OCI-LY7 (cell line): ENCODE measurements around the gene SMNDC1. TPM values are rescaled to one million over a fixed set of nuclear protein-coding genes. Genes with fewer than 3 reads are reported as not detected.
"Not testable (repeated sequence)": the region's sequence is repeated elsewhere in the genome, so short reads cannot be mapped to it uniquely, and the experiment has no call there.

Experiments
- BruUV-seq: library from RNA; stranded (reverse); fragments of 400-500 nt; replicated peaks from 2 replicates; lab custom pipeline; 2021; lab: Mats Ljungman, UMichigan
- CTCF ChIA-PET: fragments of 300-600 bp; sonication (Branson Sonifier 250); formaldehyde crosslinking; loops from one replicate; lab custom pipeline; 2022; ENCODE audit warnings: antibody characterized with exemption; ENCODE audit not compliant: unreplicated experiment; lab: Charles Lee
- POLR2A ChIA-PET: fragments of 300-600 bp; sonication (Branson Sonifier 250); formaldehyde crosslinking; loops from one replicate; lab custom pipeline; 2022; ENCODE audit warnings: antibody characterized with exemption; lab: Charles Lee
- DNase-seq: peaks from one replicate; pipeline ENCODE4 v3.0.0-alpha.2; 2015; ENCODE audit warnings: low spot score
- H2AFZ ChIP-seq: fragments of 200-600 bp; sonication (generic), shearing (Covaris generic); 2 replicates; pipeline ENCODE4 v1.6.1; 2014; ENCODE audit warnings: mild to moderate bottlenecking, antibody characterized with exemption, low read length, moderate library complexity
- H3K27ac ChIP-seq: fragments of 200-600 bp; sonication (generic); 2 replicates; pipeline ENCODE4 v1.5.1; 2014; ENCODE audit warnings: mixed run types, low read depth, mild to moderate bottlenecking, moderate library complexity, low read length, inconsistent platforms; ENCODE audit not compliant: poor library complexity, severe bottlenecking
- H3K36me3 ChIP-seq: fragments of 200-600 bp; sonication (generic); 2 replicates; pipeline ENCODE4 v1.6.1; 2014; ENCODE audit warnings: mild to moderate bottlenecking, antibody characterized with exemption, low read length, moderate library complexity, mixed read lengths; ENCODE audit not compliant: insufficient read depth
- H3K4me1 ChIP-seq: fragments of 200-600 bp; sonication (generic); 2 replicates; pipeline ENCODE4 v1.5.1; 2014; ENCODE audit warnings: mild to moderate bottlenecking, low read length; ENCODE audit not compliant: insufficient read depth, poor library complexity, severe bottlenecking
- H3K4me2 ChIP-seq: fragments of 200-600 bp; sonication (generic); 2 replicates; pipeline ENCODE4 v1.6.1; 2014; ENCODE audit warnings: mild to moderate bottlenecking, low read length
- H3K4me3 ChIP-seq: fragments of 200-600 bp; sonication (generic); 2 replicates; pipeline ENCODE4 v1.5.1; 2014; ENCODE audit warnings: mild to moderate bottlenecking, low read depth, low read length; ENCODE audit not compliant: poor library complexity, severe bottlenecking
- H3K79me2 ChIP-seq: fragments of 200-600 bp; sonication (generic); 2 replicates; pipeline ENCODE4 v1.6.1; 2016; ENCODE audit warnings: low read depth, mild to moderate bottlenecking, low read length, moderate library complexity, mixed read lengths; ENCODE audit not compliant: insufficient read depth
- H3K9me2 ChIP-seq: fragments of 200-600 bp; sonication (generic); 2 replicates; pipeline ENCODE4 v1.6.1; 2016; ENCODE audit warnings: mild to moderate bottlenecking, low read length, mixed read lengths; ENCODE audit not compliant: insufficient read depth
- H3K9me3 ChIP-seq: fragments of 200-600 bp; sonication (generic); 2 replicates; pipeline ENCODE4 v1.6.1; 2014; ENCODE audit warnings: mild to moderate bottlenecking, mixed run types, low read length, mixed read lengths
- H4K20me1 ChIP-seq: fragments of 200-600 bp; sonication (generic); 2 replicates; pipeline ENCODE4 v1.6.1; 2014; ENCODE audit warnings: mild to moderate bottlenecking, antibody characterized with exemption, low read length, moderate library complexity, mixed read lengths; ENCODE audit not compliant: insufficient read depth
- CTCF ChIP-seq: fragments of 200-600 bp; sonication (generic); conservative IDR thresholded peaks from 2 replicates; pipeline ENCODE4 v1.5.1; 2014; ENCODE audit warnings: mild to moderate bottlenecking, antibody characterized with exemption, low read length, moderate library complexity, mixed read lengths
- EZH2phosphoT487 ChIP-seq: fragments of 200-600 bp; sonication (generic); IDR thresholded peaks from 2 replicates; pipeline ENCODE4 v1.6.1; 2018; ENCODE audit warnings: low read depth, borderline replicate concordance, mild to moderate bottlenecking, mixed run types, antibody characterized with exemption, low read length, moderate library complexity, mixed read lengths
- intact Hi-C: fragments of 100-400 bp; cut with micrococcal nuclease; formaldehyde crosslinking; loops from one replicate; pipeline ENCODE4 v1.10.0; 2022; ENCODE audit not compliant: unreplicated experiment
- total RNA-seq, 2 experiments: library from RNA; depleted of rRNA in 1 of 2; stranded (reverse); fragments of >200 nt in 1 of 2; shearing (Covaris generic) in 1 of 2; gene quantifications; 2 replicates each; pipeline ENCODE4 v1.2.3, GENCODE V29; 2014 to 2022

SMNDC1 gene
- total RNA-seq, 2 experiments from 2014 or later = 10.0 to 52.4 TPM

- intact Hi-C loops = no loop called here
- no peak for DNase-seq
- CTCF ChIA-PET = no interaction called here
- Histone ChIP-seq H2AFZ (no peak overlapping the region), H3K4me3 (no peak overlapping the region), H3K79me2 (no peaks in the 10 kb centered on the region), H3K36me3 (no peaks in the 10 kb centered on the region), H4K20me1 (no peaks in the 10 kb centered on the region), H3K9me2 (no peaks in the 10 kb centered on the region), H3K9me3 (no peaks in the 10 kb centered on the region), H3K27ac (no peak overlapping the region), H3K4me1 (no peaks in the 10 kb centered on the region), H3K4me2 (no peak overlapping the region)
- POLR2A ChIA-PET = interaction anchor here (0.6 to 1.7 kb wide), 7 partner anchors 9 to 454 kb away, joined by 3 to 4 read pairs (median 3); partner anchors contain the start of gene MXI1
- no TSS peak for BruUV-seq
- TF ChIP-seq EZH2phosphoT487 (no peak), CTCF (no peak)
Observed at GRCh38 chr10:110254467-110254866, 50.3 kb downstream of the SMNDC1 start.

GRCh38 chr10:110252151-110252550, 52.6 kb downstream of the SMNDC1 start:
- no TSS peak for BruUV-seq
- ChIA-PET POLR2A (interaction anchor here (1.2 kb wide), 1 partner anchor 9 kb away, joined by 6 read pairs; no protein-coding TSS in a partner anchor), CTCF (no interaction called here)
- intact Hi-C loops = no loop called here
- H3K36me3 ChIP-seq = no peaks in the 10 kb centered on the region
- no peak overlapping the region for H3K27ac ChIP-seq
- no peaks in the 10 kb centered on the region for H3K79me2 ChIP-seq
- no peak overlapping the region for H2AFZ ChIP-seq
- H4K20me1 ChIP-seq = no peaks in the 10 kb centered on the region
- no peak overlapping the region for H3K4me2 ChIP-seq
- no peaks in the 10 kb centered on the region for H3K9me2 ChIP-seq
- no peak for DNase-seq
- H3K9me3 ChIP-seq = no peaks in the 10 kb centered on the region
- no peak for TF ChIP-seq CTCF
- no peak for TF ChIP-seq EZH2phosphoT487
- no peak overlapping the region for H3K4me3 ChIP-seq
- H3K4me1 ChIP-seq = no peaks in the 10 kb centered on the region

- H3K4me2 ChIP-seq, BruUV-seq, H3K79me2 ChIP-seq, H2AFZ ChIP-seq, DNase-seq, CTCF ChIA-PET, H3K9me3 ChIP-seq, H3K36me3 ChIP-seq, H3K4me1 ChIP-seq, H3K27ac ChIP-seq, H3K9me2 ChIP-seq, H3K4me3 ChIP-seq, H4K20me1 ChIP-seq, intact Hi-C loops: not testable (repeated sequence)
- POLR2A ChIA-PET = interaction anchor here (0.6 to 1.2 kb wide), 4 partner anchors 9 to 547 kb away, joined by 3 to 6 read pairs (median 3); no protein-coding TSS in a partner anchor
Observed at GRCh38 chr10:110251392-110251791, 53.3 kb downstream of the SMNDC1 start.

GRCh38 chr10:110249489-110249888, 55.2 kb downstream of the SMNDC1 start:
- CTCF ChIA-PET, H3K9me3 ChIP-seq, H2AFZ ChIP-seq, H3K79me2 ChIP-seq, intact Hi-C loops, H3K27ac ChIP-seq, H3K9me2 ChIP-seq, H3K4me3 ChIP-seq, H3K4me1 ChIP-seq, H3K4me2 ChIP-seq, H4K20me1 ChIP-seq, BruUV-seq, DNase-seq, H3K36me3 ChIP-seq: not testable (repeated sequence)
- POLR2A ChIA-PET = interaction anchor here (0.7 to 1.4 kb wide), 3 partner anchors 10 to 20 kb away, joined by 3 to 5 read pairs (median 3); no protein-coding TSS in a partner anchor

GRCh38 chr10:110247833-110248232, 56.9 kb downstream of the SMNDC1 start:
- H3K4me1 ChIP-seq, DNase-seq, H3K9me3 ChIP-seq, H4K20me1 ChIP-seq, H3K9me2 ChIP-seq, H3K36me3 ChIP-seq, H2AFZ ChIP-seq, H3K4me3 ChIP-seq, POLR2A ChIA-PET, CTCF ChIA-PET, BruUV-seq, intact Hi-C loops, H3K27ac ChIP-seq, H3K4me2 ChIP-seq, H3K79me2 ChIP-seq: not testable (repeated sequence)
